SK-N-SH (cell line): Measurements from ENCODE around the gene TMEM117. TPM values are rescaled to one million over a fixed set of nuclear protein-coding genes. Genes with fewer than 3 reads are reported as not detected.

Experiments
- CTCF ChIA-PET: fragments of 300-600, 350-600 bp; formaldehyde crosslinking; extraction: SDS; loops from one replicate; lab custom pipeline; 2021; lab: Yijun Ruan, JAX
- POLR2A ChIA-PET: fragments of 350-600 bp; sonication (Branson Sonifier 250); formaldehyde crosslinking; extraction: SDS; loops from one replicate; lab custom pipeline; 2020; ENCODE audit warnings: antibody characterized with exemption, inconsistent platforms; lab: Yijun Ruan, JAX
- DNase-seq: peaks from one replicate; pipeline ENCODE4 v3.0.0; 2012
- H2AFZ ChIP-seq: fragments of 200-600 bp; sonication (generic); 2 replicates; pipeline ENCODE4 v1.8.1; 2016; ENCODE audit warnings: antibody characterized with exemption, mild to moderate bottlenecking, low read depth
- H3F3A ChIP-seq: fragments of 200-600 bp; sonication (generic); replicated peaks from 2 replicates; pipeline ENCODE3; 2016; ENCODE audit warnings: antibody characterized with exemption, mild to moderate bottlenecking; ENCODE audit not compliant: insufficient read depth
- H3K27ac ChIP-seq, 2 experiments: fragments of 200-500 bp in 1 of 2; fragments of 200-600 bp in 1 of 2; sonication (Bioruptor generic) in 1 of 2; sonication (generic), shearing (Covaris generic) in 1 of 2; 2 replicates each; pipeline versions ENCODE4 v1.5.1 to v1.6.1; 2014 to 2016; ENCODE audit warnings: low read depth in 2 of 2, inconsistent platforms in 1 of 2, low read length in 1 of 2, mild to moderate bottlenecking in 1 of 2, mixed read lengths in 1 of 2
- H3K27me3 ChIP-seq: fragments of 200-600 bp; sonication (generic), shearing (Covaris generic); 2 replicates; pipeline ENCODE4 v1.6.1; 2016; ENCODE audit warnings: mixed run types; ENCODE audit not compliant: insufficient read depth
- H3K36me3 ChIP-seq, 2 experiments: fragments of 200-500 bp in 1 of 2; fragments of 200-600 bp in 1 of 2; sonication (Bioruptor generic) in 1 of 2; sonication (generic) in 1 of 2; replicated peaks in 1 of 2; 2 replicates each; pipeline versions ENCODE3 to v1.5.1; 2014 to 2016; ENCODE audit warnings: low read length in 1 of 2, mild to moderate bottlenecking in 1 of 2; ENCODE audit not compliant: insufficient read depth in 2 of 2, control insufficient read depth in 1 of 2
- H3K4me1 ChIP-seq, 2 experiments: fragments of 200-500 bp in 1 of 2; fragments of 200-600 bp in 1 of 2; sonication (Bioruptor generic) in 1 of 2; sonication (generic), shearing (Covaris generic) in 1 of 2; 2 replicates each; pipeline versions ENCODE4 v1.5.1 to v1.6.1; 2014 to 2016; ENCODE audit warnings: low read depth in 1 of 2, low read length in 1 of 2, mixed run types in 1 of 2; ENCODE audit not compliant: insufficient read depth in 2 of 2, control insufficient read depth in 1 of 2
- H3K4me2 ChIP-seq: fragments of 200-600 bp; sonication (generic), shearing (Covaris generic); 2 replicates; pipeline ENCODE4 v1.6.1; 2017; ENCODE audit warnings: mixed run types
- H3K4me3 ChIP-seq, 2 experiments: fragments of 200-500 bp in 1 of 2; fragments of 200-600 bp in 1 of 2; sonication (Bioruptor generic) in 1 of 2; sonication (generic), shearing (Covaris generic) in 1 of 2; 2 replicates each; pipeline versions ENCODE4 v1.5.1 to v1.8.1; 2014 to 2016; ENCODE audit warnings: low read depth in 2 of 2, inconsistent platforms in 1 of 2, low read length in 1 of 2, mild to moderate bottlenecking in 1 of 2, mixed read lengths in 1 of 2, moderate library complexity in 1 of 2
- H3K79me2 ChIP-seq: fragments of 200-600 bp; sonication (generic); 2 replicates; pipeline ENCODE4 v1.8.1; 2017; ENCODE audit warnings: mild to moderate bottlenecking; ENCODE audit not compliant: insufficient read depth
- H3K9ac ChIP-seq: fragments of 200-600 bp; sonication (generic); 2 replicates; pipeline ENCODE4 v1.6.1; 2017; ENCODE audit warnings: mixed run types
- H3K9me2 ChIP-seq: fragments of 200-600 bp; sonication (generic); 2 replicates; pipeline ENCODE4 v1.6.1; 2017; ENCODE audit warnings: mixed run types
- H3K9me3 ChIP-seq: fragments of 200-600 bp; sonication (generic); 2 replicates; pipeline ENCODE4 v1.6.1; 2017; ENCODE audit warnings: mixed run types, mild to moderate bottlenecking, moderate library complexity
- H4K20me1 ChIP-seq: fragments of 200-600 bp; sonication (generic); 2 replicates; pipeline ENCODE4 v1.6.1; 2017; ENCODE audit warnings: mild to moderate bottlenecking, mixed run types; ENCODE audit not compliant: insufficient read depth
- EZH2phosphoT487 ChIP-seq: fragments of 200-600 bp; sonication (generic); IDR thresholded peaks from 2 replicates; pipeline ENCODE4 v1.6.1; 2017; ENCODE audit warnings: low read depth, mixed run types, mild to moderate bottlenecking, antibody characterized with exemption, moderate library complexity, borderline replicate concordance
- FOSL2 ChIP-seq: IDR thresholded peaks from 2 replicates; pipeline ENCODE4 v1.4.0; 2012; ENCODE audit warnings: low read depth, mild to moderate bottlenecking, moderate library complexity, borderline replicate concordance
- FOXM1 ChIP-seq: IDR thresholded peaks from 2 replicates; pipeline ENCODE4 v1.4.0; 2012; ENCODE audit warnings: low read depth, mild to moderate bottlenecking
- GABPA ChIP-seq: IDR thresholded peaks from 2 replicates; pipeline ENCODE4 v1.4.0; 2012; ENCODE audit warnings: low read depth, mild to moderate bottlenecking
- GATA2 ChIP-seq: sonication (generic); formaldehyde crosslinking; IDR thresholded peaks from 2 replicates; pipeline ENCODE4 v1.5.0; 2020; ENCODE audit warnings: mild to moderate bottlenecking, missing genetic modification reagents
- MEF2A ChIP-seq: IDR thresholded peaks from 2 replicates; pipeline ENCODE4 v1.4.0; 2012; ENCODE audit warnings: low read depth, borderline replicate concordance
- MXI1 ChIP-seq: IDR thresholded peaks from 2 replicates; pipeline ENCODE4 v1.6.1; 2012; ENCODE audit warnings: mild to moderate bottlenecking, low read depth, low read length, improper control_type of control experiment
- NFIC ChIP-seq: IDR thresholded peaks from 2 replicates; pipeline ENCODE4 v1.4.0; 2012; ENCODE audit warnings: borderline replicate concordance
- RCOR1 ChIP-seq: fragments of 150-350 bp; IDR thresholded peaks from 2 replicates; pipeline ENCODE4 v1.6.1; 2017; ENCODE audit warnings: antibody characterized with exemption, low read length
- RXRA ChIP-seq: IDR thresholded peaks from 2 replicates; pipeline ENCODE4 v1.4.0; 2012; ENCODE audit warnings: low read depth, mild to moderate bottlenecking, borderline replicate concordance
- SIN3A ChIP-seq: IDR thresholded peaks from 2 replicates; pipeline ENCODE4 v1.6.1; 2012; ENCODE audit warnings: low read depth, mild to moderate bottlenecking, low read length, moderate library complexity, borderline replicate concordance
- TAF1 ChIP-seq: IDR thresholded peaks from 2 replicates; pipeline ENCODE4 v1.6.1; 2012; ENCODE audit warnings: low read depth, mild to moderate bottlenecking, low read length, moderate library complexity, borderline replicate concordance
- WGBS: methylation state at CpG from one replicate; pipeline ENCODE4 v1.1.6; 2017; ENCODE audit warnings: low lambda C conversion rate; 5-methylcytosine and 5-hydroxymethylcytosine counted together
- polyA plus RNA-seq, 3 experiments: library from polyadenylated mRNA; depleted of rRNA; stranded (reverse); fragments of >200 nt; gene quantifications; 2 replicates each; pipeline ENCODE4 v1.2.3, GENCODE V29; 2012
- TF ChIP-seq, protein P1 (sequence below): fragments of 200-600 bp; sonication (generic); IDR thresholded peaks from 2 replicates; pipeline ENCODE4 v1.6.1; 2017; ENCODE audit warnings: antibody characterized with exemption, mild to moderate bottlenecking, moderate library complexity
- TF ChIP-seq, protein P2 (sequence below): IDR thresholded peaks from 2 replicates; pipeline ENCODE4 v1.4.0; 2012; ENCODE audit warnings: low read depth, borderline replicate concordance
- TF ChIP-seq, protein P3 (sequence below): fragments of 150-350 bp; IDR thresholded peaks from 2 replicates; pipeline ENCODE4 v1.6.1; 2016; ENCODE audit warnings: mild to moderate bottlenecking, low read depth, low read length
- TF ChIP-seq, protein P4 (sequence below): fragments of 150-350 bp; IDR thresholded peaks from 2 replicates; pipeline ENCODE4 v1.6.1; 2017; ENCODE audit warnings: antibody characterized with exemption, low read length, low read depth, borderline replicate concordance

TMEM117 gene
- polyA plus RNA-seq, 1 of the 3 experiments (the other 2 are of a cell fraction): 0.81 TPM

DNA sequence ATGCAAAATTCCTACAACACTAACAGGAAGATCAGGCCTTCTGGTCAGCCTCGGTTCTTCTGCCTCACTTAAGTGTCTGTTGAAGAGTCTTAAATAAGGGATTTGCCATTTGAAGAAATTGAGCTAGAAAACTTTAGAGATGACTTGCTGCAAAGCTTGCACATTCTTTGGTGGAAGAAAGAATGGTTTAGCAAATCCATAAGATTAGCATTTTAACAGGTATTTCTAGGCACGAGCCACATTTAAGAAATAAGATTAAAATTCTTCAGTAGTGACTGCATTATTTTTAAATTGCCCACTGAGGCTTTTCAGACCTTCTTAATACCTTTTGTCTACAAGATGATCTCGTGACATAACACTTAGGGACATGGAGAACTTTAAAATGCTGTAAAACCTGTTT is 327.1 kb downstream of the TMEM117 start (continued):
- TF ChIP-seq, protein P1, sequence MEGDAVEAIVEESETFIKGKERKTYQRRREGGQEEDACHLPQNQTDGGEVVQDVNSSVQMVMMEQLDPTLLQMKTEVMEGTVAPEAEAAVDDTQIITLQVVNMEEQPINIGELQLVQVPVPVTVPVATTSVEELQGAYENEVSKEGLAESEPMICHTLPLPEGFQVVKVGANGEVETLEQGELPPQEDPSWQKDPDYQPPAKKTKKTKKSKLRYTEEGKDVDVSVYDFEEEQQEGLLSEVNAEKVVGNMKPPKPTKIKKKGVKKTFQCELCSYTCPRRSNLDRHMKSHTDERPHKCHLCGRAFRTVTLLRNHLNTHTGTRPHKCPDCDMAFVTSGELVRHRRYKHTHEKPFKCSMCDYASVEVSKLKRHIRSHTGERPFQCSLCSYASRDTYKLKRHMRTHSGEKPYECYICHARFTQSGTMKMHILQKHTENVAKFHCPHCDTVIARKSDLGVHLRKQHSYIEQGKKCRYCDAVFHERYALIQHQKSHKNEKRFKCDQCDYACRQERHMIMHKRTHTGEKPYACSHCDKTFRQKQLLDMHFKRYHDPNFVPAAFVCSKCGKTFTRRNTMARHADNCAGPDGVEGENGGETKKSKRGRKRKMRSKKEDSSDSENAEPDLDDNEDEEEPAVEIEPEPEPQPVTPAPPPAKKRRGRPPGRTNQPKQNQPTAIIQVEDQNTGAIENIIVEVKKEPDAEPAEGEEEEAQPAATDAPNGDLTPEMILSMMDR: no peak
- TF ChIP-seq, protein P2, sequence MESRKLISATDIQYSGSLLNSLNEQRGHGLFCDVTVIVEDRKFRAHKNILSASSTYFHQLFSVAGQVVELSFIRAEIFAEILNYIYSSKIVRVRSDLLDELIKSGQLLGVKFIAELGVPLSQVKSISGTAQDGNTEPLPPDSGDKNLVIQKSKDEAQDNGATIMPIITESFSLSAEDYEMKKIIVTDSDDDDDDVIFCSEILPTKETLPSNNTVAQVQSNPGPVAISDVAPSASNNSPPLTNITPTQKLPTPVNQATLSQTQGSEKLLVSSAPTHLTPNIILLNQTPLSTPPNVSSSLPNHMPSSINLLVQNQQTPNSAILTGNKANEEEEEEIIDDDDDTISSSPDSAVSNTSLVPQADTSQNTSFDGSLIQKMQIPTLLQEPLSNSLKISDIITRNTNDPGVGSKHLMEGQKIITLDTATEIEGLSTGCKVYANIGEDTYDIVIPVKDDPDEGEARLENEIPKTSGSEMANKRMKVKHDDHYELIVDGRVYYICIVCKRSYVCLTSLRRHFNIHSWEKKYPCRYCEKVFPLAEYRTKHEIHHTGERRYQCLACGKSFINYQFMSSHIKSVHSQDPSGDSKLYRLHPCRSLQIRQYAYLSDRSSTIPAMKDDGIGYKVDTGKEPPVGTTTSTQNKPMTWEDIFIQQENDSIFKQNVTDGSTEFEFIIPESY: no peak
- no peak for TF ChIP-seq MEF2A
- no peak for TF ChIP-seq GABPA

DNA sequence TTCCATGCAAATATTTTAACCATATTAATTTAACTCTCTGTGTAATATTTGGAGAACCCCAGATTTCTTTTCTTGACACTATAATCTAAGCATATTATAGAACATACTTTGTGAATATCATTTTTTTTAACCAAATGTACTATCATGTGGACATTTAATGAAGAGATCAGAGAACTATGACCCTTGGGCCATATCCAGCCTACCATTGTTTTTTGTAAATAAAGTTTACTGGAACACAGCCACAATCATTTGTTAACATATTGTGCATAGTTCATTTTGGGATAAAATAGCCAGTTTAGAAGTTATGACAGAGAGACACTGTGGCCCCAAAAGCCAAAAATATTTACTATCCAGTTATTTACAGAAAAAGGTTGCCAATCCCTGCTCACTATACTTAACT is 338.2 kb downstream of the TMEM117 start:
- Histone ChIP-seq H3K4me1 (no peaks in the 10 kb centered on the region), H3K4me2 (no peak overlapping the region), H3K27me3 (no peaks in the 10 kb centered on the region), H3K9me3 (no peaks in the 10 kb centered on the region), H4K20me1 (no peaks in the 10 kb centered on the region), H3K36me3 (no peaks in the 10 kb centered on the region), H3K4me3 (no peak overlapping the region), H3K79me2 (no peaks in the 10 kb centered on the region), H3K9ac (no peak overlapping the region), H3K9me2 (no peaks in the 10 kb centered on the region), H3F3A (no peaks in the 10 kb centered on the region), H3K27ac (no peak overlapping the region), H2AFZ (no peak overlapping the region)
- POLR2A ChIA-PET: no interaction called here
- CTCF ChIA-PET: no interaction called here
- DNase-seq: no peak
- TF ChIP-seq MXI1: no peak

DNA sequence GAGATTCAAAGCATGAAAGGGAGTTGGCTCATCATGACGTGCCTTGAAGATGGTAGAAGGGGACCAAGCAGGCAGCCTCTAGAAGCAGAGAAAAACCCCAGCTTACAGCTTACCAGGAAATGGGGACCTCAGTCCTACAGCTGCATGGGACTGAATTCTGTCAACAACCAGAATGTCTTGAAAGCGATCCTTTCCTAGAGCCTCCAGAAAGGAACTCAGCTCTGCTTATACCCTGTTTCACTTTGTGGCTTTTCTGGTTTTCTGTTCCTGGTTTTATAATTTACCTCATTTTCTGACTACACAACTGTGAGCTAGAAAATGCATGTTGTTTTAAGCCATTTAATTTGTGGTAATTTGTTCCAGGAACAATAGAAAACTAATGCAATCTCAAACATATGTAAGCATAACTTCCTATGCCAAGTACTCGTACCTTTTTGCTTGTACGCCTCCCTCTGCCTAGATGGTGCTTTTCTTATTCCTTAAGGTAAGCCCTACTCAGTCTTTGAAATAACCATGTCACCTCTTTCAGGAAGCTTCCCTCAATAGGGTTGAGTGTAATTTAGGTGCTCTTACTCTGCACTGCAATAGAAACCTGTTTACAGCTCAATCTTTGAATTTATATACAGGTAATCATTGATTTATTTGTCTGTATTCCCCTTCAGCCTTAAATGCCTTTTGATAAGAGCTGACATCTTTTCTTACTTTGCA is 348.8 kb downstream of the TMEM117 start:
- H3K9ac ChIP-seq: no peak overlapping the region
- no peak overlapping the region for H3K4me2 ChIP-seq
- H3K9me3 ChIP-seq: no peaks in the 10 kb centered on the region
- no peaks in the 10 kb centered on the region for H3K79me2 ChIP-seq
- no peak overlapping the region for H2AFZ ChIP-seq
- DNase-seq: no peak
- H3K9me2 ChIP-seq: no peaks in the 10 kb centered on the region
- H3F3A ChIP-seq: no peaks in the 10 kb centered on the region
- no peak overlapping the region for H3K4me3 ChIP-seq
- no peaks in the 10 kb centered on the region; a peak in 1 of 4 replicates for H3K4me1 ChIP-seq
- ChIA-PET POLR2A (no interaction called here), CTCF (no interaction called here)
- TF ChIP-seq MEF2A (no peak), SIN3A (no peak), GATA2 (no peak), RXRA (no peak), FOXM1 (no peak), FOSL2 (no peak), MXI1 (no peak), EZH2phosphoT487 (no peak), RCOR1 (no peak), TAF1 (no peak), NFIC (no peak)
- TF ChIP-seq, protein P3, sequence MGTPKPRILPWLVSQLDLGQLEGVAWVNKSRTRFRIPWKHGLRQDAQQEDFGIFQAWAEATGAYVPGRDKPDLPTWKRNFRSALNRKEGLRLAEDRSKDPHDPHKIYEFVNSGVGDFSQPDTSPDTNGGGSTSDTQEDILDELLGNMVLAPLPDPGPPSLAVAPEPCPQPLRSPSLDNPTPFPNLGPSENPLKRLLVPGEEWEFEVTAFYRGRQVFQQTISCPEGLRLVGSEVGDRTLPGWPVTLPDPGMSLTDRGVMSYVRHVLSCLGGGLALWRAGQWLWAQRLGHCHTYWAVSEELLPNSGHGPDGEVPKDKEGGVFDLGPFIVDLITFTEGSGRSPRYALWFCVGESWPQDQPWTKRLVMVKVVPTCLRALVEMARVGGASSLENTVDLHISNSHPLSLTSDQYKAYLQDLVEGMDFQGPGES: no peak
- TF ChIP-seq, protein P4, sequence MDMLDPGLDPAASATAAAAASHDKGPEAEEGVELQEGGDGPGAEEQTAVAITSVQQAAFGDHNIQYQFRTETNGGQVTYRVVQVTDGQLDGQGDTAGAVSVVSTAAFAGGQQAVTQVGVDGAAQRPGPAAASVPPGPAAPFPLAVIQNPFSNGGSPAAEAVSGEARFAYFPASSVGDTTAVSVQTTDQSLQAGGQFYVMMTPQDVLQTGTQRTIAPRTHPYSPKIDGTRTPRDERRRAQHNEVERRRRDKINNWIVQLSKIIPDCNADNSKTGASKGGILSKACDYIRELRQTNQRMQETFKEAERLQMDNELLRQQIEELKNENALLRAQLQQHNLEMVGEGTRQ: no peak
- H4K20me1 ChIP-seq: no peaks in the 10 kb centered on the region
- no peaks in the 10 kb centered on the region for H3K36me3 ChIP-seq
- H3K27me3 ChIP-seq: no peaks in the 10 kb centered on the region
- 67% methylated on average over 4 of the region's 4 CpGs for WGBS
- H3K27ac ChIP-seq: no peak overlapping the region
